Measurements from ENCODE around the gene IRF6.

Gene IRF6

DNA sequence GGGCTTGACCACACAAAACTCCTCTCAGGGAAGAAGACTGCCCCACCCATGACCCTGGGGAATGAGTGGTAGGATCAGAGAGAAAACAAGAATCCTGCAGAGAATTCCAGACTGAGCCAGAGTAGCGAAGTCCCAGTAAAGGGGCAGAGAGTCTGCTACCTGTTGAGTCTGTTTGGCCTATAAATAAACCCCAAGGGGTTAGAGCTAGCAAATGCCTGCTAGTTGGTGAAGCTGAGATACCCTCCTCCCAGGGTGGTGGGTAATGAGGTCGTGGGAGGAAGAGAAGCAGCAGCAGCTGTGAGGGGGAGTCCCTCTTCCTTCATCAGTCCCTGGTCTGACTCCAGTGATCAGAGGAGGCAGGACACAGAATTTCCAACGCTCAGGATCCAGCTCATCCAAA is 47.5 kb downstream of the IRF6 start:
- Histone ChIP-seq H3K4me3 (ENCODE audit: low read depth, low read length) (no peak overlapping the region), H3K36me3 (ENCODE audit: control insufficient read depth, insufficient read depth, low read length) (no peaks in the 10 kb centered on the region), H3K27ac (ENCODE audit: low read depth, low read length) (no peak overlapping the region), H3K4me1 (ENCODE audit: control insufficient read depth, insufficient read depth, low read length) (no peaks in the 10 kb centered on the region), H3K9ac (ENCODE audit: low read length) (no peak overlapping the region), H3K9me3 (ENCODE audit: control insufficient read depth, insufficient read depth, low read depth, low read length) (no peaks in the 10 kb centered on the region), H3K27me3 (ENCODE audit: control insufficient read depth, insufficient read depth, low read length) (peaks cover 23% of the 10 kb centered on the region)

DNA sequence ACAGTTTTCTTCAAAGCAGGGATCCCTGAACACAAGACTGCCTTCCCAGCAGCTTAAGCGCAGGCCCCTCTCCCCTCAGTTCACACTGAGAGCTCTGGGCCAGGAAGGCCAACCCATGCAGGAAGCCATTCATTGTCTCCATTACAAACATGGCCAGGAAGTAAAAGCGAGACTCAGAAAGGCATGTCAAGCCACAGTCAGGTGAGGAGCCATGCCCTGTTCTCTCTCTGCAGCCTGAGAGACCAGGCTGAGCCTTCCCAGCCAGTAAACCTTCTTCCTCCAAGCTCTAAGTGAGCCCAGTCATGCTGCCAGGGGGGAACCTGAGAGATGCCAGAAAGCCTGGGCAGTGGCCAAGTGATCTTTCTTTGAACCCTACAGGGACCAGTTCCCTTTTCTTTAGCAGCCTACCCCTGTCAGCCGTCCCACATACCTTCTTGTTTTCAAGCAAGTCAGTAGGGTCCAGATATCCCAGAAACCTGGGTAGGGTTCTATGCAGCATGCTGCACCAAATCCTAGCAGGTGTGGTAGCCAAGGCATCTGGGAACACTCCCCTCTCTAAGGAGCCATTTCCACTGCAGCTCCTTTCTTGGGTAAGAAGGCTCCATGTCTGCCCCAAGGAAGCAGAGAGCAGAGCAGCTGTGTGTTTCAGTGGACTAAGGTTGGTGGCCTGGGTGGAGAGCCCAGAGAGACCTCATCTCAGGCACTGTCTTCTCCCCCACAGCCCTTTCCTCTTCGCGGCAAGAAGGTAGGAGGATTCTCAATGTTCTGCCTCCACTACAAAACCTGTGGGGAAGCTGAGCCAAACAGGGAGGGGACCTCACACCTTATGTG is 49.1 kb downstream of the IRF6 start:
- Histone ChIP-seq H3K27ac (ENCODE audit: low read depth, low read length) (no peak overlapping the region), H3K4me1 (ENCODE audit: control insufficient read depth, insufficient read depth, low read length) (no peaks in the 10 kb centered on the region), H3K27me3 (ENCODE audit: control insufficient read depth, insufficient read depth, low read length) (peaks cover 23% of the 10 kb centered on the region), H3K36me3 (ENCODE audit: control insufficient read depth, insufficient read depth, low read length) (no peaks in the 10 kb centered on the region), H3K9me3 (ENCODE audit: control insufficient read depth, insufficient read depth, low read depth, low read length) (no peaks in the 10 kb centered on the region), H3K9ac (ENCODE audit: low read length) (no peak overlapping the region), H3K4me3 (ENCODE audit: low read depth, low read length) (no peak overlapping the region)

DNA sequence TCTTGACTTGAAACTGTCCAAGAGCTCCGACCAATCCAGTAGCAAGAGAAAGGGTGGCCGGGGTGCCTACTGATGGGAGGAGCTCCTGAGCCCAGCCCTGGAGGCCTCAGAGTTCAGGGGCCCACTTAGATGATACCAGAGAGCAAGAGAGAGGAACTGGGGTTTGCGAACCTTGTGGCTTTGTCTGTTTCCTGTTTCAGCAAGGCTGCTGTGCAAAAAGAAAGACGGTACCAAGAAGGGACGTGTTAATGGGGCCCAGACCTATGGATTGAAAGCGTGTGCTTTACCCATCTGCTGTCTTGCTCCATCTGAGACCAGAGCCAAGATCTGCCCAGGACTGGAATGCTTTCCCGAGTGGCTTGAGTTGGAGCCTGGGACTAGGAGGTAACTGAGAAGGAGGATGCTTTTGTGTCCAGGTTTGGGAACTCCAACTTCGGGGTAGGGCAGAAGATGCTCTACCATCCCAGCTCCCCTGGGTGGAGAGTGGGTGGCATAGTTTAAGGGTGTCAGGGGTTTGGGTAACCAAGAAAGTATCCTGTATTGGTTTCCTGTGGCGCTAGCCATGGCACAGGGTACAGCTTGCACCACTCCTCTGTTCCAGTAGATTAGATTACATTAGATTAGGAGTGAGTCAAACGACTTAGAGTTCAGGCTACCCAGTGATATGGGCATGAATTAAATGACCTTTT is 49.9 kb downstream of the IRF6 start, which contains the start of gene TRAF3IP3:
TSS of gene TRAF3IP3 (plus strand) at position 128 of the 689 bp plus-strand sequence. CDS start 3,987 bp downstream, outside the sequence.
- Histone ChIP-seq H3K4me3 (ENCODE audit: low read depth, low read length) (no peak within 1 kb of the TSS), H3K36me3 (ENCODE audit: control insufficient read depth, insufficient read depth, low read length) (no peaks in the 10 kb centered on the region), H3K27me3 (ENCODE audit: control insufficient read depth, insufficient read depth, low read length) (peaks cover 23% of the 10 kb centered on the region), H3K27ac (ENCODE audit: low read depth, low read length) (no peak within 1 kb of the TSS), H3K9ac (ENCODE audit: low read length) (no peak within 1 kb of the TSS), H3K9me3 (ENCODE audit: control insufficient read depth, insufficient read depth, low read depth, low read length) (no peaks in the 10 kb centered on the region), H3K4me1 (ENCODE audit: control insufficient read depth, insufficient read depth, low read length) (no peaks in the 10 kb centered on the region)

DNA sequence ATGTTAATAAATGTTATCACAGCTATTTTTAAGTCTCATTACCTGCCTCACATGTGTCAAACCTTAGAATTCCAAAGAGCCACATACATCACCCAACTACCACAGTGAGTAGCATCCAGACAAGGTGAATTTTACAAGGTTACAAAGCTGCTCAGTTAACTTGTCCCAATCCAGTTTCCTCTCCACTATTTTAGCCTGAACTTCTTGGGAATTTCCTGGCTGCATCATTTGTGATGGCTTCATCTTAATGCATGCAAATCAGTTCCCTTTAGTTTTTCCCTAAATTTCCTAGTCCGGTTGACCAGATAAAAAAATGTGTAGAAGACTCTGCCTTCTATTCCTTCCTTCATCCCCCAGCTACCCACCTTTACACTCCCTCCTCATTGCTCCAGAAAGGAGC is 50.7 kb downstream of the IRF6 start:
- Histone ChIP-seq H3K27me3 (ENCODE audit: control insufficient read depth, insufficient read depth, low read length) (peaks cover 23% of the 10 kb centered on the region), H3K9me3 (ENCODE audit: control insufficient read depth, insufficient read depth, low read depth, low read length) (no peaks in the 10 kb centered on the region), H3K9ac (ENCODE audit: low read length) (no peak overlapping the region), H3K36me3 (ENCODE audit: control insufficient read depth, insufficient read depth, low read length) (no peaks in the 10 kb centered on the region), H3K4me3 (ENCODE audit: low read depth, low read length) (no peak overlapping the region), H3K27ac (ENCODE audit: low read depth, low read length) (no peak overlapping the region), H3K4me1 (ENCODE audit: control insufficient read depth, insufficient read depth, low read length) (no peaks in the 10 kb centered on the region)

DNA sequence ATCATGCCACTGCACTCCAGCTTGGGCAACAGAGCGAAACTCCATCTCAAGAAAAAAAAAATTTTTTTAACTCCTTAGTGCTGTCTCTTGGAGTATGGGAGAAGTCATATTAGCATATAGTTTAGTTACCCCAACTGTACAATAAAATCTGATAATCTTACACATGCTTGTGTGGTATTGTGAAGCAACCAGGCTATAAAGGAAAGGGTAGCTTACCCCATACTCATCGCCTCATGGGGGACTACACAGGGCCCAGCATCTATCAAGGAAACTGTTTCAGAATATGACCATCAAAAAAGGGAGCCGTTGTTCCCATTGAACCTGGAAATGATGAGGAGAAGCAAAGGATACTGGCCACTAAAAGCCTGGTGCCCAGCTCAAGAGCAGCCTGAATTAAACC is 53.1 kb downstream of the IRF6 start:
- H3K27me3 ChIP-seq (ENCODE audit: control insufficient read depth, insufficient read depth, low read length): peaks cover 11% of the 10 kb centered on the region
- no peak overlapping the region for H3K4me3 ChIP-seq (ENCODE audit: low read depth, low read length)
- no peaks in the 10 kb centered on the region for H3K36me3 ChIP-seq (ENCODE audit: control insufficient read depth, insufficient read depth, low read length)
- H3K4me1 ChIP-seq (ENCODE audit: control insufficient read depth, insufficient read depth, low read length): peaks cover 9% of the 10 kb centered on the region
- H3K9me3 ChIP-seq (ENCODE audit: control insufficient read depth, insufficient read depth, low read depth, low read length): no peaks in the 10 kb centered on the region
- no peak overlapping the region for H3K9ac ChIP-seq (ENCODE audit: low read length)
- H3K27ac ChIP-seq (ENCODE audit: low read depth, low read length): no peak overlapping the region

DNA sequence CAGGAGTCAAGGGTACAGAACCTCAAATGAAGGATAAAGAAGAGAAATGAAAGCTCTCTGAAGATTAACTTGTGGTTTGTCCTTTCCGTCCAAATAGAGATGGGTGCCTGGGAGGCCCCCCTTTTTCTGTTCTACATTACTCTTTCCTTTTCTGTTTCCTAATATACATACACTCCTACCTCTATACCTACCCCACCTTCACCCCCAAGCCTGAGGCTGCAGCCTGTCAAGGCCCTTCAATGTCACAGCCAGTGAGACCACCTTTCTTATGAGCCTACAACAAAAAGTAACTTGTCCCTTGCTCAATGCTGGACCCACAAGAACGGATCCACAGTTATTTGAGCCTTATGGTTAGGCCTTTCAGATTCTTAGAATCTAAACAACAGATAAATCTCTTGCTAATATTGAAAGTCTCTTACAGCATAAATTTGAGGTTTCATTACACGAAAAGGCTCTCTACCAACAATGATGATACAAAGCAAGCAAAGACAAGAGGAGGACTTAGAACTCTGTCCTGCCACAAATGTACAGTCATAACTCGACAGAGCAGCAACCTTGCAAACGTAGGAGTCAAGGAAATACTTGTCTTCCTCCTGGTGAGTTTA is 54.2 kb downstream of the IRF6 start:
- Histone ChIP-seq H3K9me3 (ENCODE audit: control insufficient read depth, insufficient read depth, low read depth, low read length) (no peaks in the 10 kb centered on the region), H3K4me1 (ENCODE audit: control insufficient read depth, insufficient read depth, low read length) (peaks cover 9% of the 10 kb centered on the region), H3K36me3 (ENCODE audit: control insufficient read depth, insufficient read depth, low read length) (no peaks in the 10 kb centered on the region), H3K27ac (ENCODE audit: low read depth, low read length) (no peak overlapping the region), H3K27me3 (ENCODE audit: control insufficient read depth, insufficient read depth, low read length) (peaks cover 14% of the 10 kb centered on the region), H3K9ac (ENCODE audit: low read length) (no peak overlapping the region), H3K4me3 (ENCODE audit: low read depth, low read length) (no peak overlapping the region)

DNA sequence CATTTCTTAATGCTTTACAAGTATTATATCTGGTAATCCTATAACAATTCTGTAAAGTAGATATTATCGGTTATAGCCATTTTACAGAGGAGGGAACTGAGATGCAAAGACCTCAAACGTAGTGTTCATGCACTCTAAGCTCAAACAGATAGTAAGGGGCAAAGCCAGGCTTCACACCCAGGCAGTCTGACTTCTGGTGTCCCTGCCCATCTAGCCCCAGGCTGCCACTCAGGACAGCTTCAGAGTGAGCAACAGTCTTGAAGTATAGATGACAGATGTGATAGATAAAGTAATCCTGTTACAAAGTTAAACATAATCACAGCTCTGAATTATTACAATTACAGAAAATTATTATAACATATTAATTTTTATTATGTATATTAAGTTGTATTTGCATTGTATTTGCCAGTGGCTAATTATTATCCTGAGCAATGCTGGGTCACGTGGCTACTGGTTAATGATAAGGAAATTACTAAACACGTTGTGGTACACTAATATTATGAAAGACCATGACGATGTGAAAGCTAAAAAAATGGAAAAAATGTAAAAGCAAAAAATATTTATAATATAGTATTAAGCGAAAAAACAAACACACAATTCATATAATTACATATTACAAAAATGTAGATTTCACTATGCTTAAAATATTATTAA is 56.1 kb downstream of the IRF6 start:
- no peak overlapping the region for H3K4me3 ChIP-seq (ENCODE audit: low read depth, low read length)

DNA sequence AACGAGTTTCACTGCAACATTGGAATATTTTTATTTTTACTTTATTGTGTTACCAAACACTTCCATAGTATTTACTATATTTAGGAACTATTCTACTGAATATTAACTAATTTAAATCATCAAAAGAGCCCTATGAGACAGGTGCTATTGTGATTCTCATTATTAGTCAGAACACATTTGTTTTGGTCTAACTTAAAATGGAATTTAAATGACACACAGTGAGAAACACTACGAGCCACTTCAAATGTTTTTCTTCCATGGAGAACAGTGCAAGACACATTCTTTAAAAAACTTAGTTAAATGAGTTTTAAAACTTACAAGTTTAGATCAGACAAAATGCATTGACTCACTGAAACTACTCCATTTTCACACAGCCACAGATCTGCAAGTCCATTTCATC is 56.7 kb downstream of the IRF6 start:
- Histone ChIP-seq H3K36me3 (ENCODE audit: control insufficient read depth, insufficient read depth, low read length) (no peaks in the 10 kb centered on the region), H3K4me3 (ENCODE audit: low read depth, low read length) (no peak overlapping the region), H3K27ac (ENCODE audit: low read depth, low read length) (no peak overlapping the region), H3K9ac (ENCODE audit: low read length) (no peak overlapping the region), H3K9me3 (ENCODE audit: control insufficient read depth, insufficient read depth, low read depth, low read length) (no peaks in the 10 kb centered on the region), H3K4me1 (ENCODE audit: control insufficient read depth, insufficient read depth, low read length) (peaks cover 9% of the 10 kb centered on the region), H3K27me3 (ENCODE audit: control insufficient read depth, insufficient read depth, low read length) (peaks cover 22% of the 10 kb centered on the region; the same call in 1 of the 2 replicates)

More for the DNA sequence above, 56.1 kb downstream of the IRF6 start:
- Histone ChIP-seq H3K9ac (ENCODE audit: low read length) (no peak overlapping the region), H3K4me1 (ENCODE audit: control insufficient read depth, insufficient read depth, low read length) (peaks cover 9% of the 10 kb centered on the region), H3K36me3 (ENCODE audit: control insufficient read depth, insufficient read depth, low read length) (no peaks in the 10 kb centered on the region), H3K27ac (ENCODE audit: low read depth, low read length) (no peak overlapping the region), H3K9me3 (ENCODE audit: control insufficient read depth, insufficient read depth, low read depth, low read length) (no peaks in the 10 kb centered on the region), H3K27me3 (ENCODE audit: control insufficient read depth, insufficient read depth, low read length) (peaks cover 19% of the 10 kb centered on the region; the same call in 1 of the 2 replicates)

DNA sequence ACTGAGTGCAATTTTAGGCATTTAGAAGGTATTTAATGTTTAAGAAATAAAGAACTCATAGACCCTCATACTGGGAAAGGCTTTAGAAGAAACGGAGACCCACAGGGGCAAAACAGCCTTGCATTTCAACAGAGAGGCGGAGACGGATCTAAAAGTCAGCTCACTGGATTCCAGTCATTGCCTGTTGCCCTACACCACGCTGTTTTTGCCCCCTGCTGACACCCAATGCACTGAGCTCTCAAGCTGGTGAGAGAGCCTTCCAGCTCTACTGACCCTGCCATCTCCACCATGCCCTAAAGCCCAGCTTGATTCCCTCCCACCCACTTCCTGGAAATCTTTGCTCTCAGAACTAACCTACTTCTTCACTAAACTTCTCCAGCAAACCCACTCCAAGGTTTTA is 57.3 kb downstream of the IRF6 start:
- Histone ChIP-seq H3K9ac (ENCODE audit: low read length) (no peak overlapping the region), H3K4me1 (ENCODE audit: control insufficient read depth, insufficient read depth, low read length) (peaks cover 9% of the 10 kb centered on the region), H3K36me3 (ENCODE audit: control insufficient read depth, insufficient read depth, low read length) (no peaks in the 10 kb centered on the region), H3K27ac (ENCODE audit: low read depth, low read length) (no peak overlapping the region), H3K9me3 (ENCODE audit: control insufficient read depth, insufficient read depth, low read depth, low read length) (no peaks in the 10 kb centered on the region), H3K4me3 (ENCODE audit: low read depth, low read length) (no peak overlapping the region), H3K27me3 (ENCODE audit: control insufficient read depth, insufficient read depth, low read length) (peaks cover 23% of the 10 kb centered on the region; the same call in 1 of the 2 replicates)

DNA sequence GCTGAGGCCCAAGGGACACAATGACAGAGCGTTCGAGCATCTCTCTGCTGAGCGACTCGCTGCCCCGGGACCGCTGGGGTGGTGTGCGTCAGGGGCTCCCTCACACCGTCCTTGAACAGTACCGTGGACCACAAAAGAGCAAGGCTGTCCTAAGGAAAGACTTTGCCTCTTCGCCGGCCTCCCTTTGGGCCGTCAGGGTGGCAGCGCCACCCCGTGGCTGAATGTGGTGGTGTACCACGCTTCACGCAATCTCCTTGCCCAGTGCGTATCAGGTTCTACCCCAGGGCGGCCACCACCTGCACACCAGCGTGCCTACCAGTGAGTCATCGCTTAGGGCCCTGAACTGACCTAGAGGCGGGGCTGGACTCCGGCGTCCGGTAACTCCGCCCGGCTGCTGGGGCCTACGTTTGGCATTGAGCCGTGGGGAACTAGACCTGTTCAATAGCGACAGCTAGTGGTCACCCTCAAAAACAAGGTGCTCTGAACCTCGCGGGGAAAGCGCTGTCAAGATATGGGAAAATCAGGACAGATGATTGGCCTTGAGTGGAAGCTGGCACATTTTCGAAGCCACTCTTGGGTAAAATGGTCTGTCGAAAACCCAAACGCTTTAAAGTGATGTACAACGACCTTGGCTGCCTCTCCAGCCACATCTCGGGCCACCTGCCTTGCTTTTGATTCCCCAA is 58.2 kb downstream of the IRF6 start:
- H3K9ac ChIP-seq (ENCODE audit: low read length): no peak overlapping the region

More for the DNA sequence above, 58.2 kb downstream of the IRF6 start:
- no peaks in the 10 kb centered on the region for H3K9me3 ChIP-seq (ENCODE audit: control insufficient read depth, insufficient read depth, low read depth, low read length)
- no peak overlapping the region for H3K27ac ChIP-seq (ENCODE audit: low read depth, low read length)
- H3K4me3 ChIP-seq (ENCODE audit: low read depth, low read length): peak overlapping the region; percentile 35
- no peaks in the 10 kb centered on the region for H3K36me3 ChIP-seq (ENCODE audit: control insufficient read depth, insufficient read depth, low read length)
- H3K4me1 ChIP-seq (ENCODE audit: control insufficient read depth, insufficient read depth, low read length): peaks cover 9% of the 10 kb centered on the region
- H3K27me3 ChIP-seq (ENCODE audit: control insufficient read depth, insufficient read depth, low read length): peaks cover 28% of the 10 kb centered on the region

All from HUES6 (cell line).